EH (cell line): Measurements from ENCODE around the gene LRRK1.

ENCODE experiments used
- DNase-seq: peaks from one replicate; pipeline ENCODE4 v3.0.0-alpha.2; 2015; ENCODE audit warnings: low read depth

LRRK1 gene

DNA sequence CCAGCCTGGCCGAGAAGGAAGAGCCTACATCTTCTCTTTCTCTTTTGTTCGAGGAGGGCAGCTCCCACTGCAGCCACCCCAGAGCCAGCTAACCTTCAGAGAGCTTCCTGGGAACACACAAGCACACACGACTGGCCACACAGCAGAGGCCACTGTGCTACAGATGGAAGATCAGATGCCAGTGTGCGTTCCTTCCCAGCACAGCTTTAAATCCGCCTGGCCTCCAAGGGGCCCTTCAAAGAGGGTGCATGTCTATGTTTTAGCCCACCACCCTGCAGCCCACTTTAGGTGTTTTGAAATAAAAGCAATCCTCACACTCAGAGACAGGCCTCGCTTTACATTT, 27.2 kb upstream of the LRRK1 start:
- DNase-seq: no peak

DNA sequence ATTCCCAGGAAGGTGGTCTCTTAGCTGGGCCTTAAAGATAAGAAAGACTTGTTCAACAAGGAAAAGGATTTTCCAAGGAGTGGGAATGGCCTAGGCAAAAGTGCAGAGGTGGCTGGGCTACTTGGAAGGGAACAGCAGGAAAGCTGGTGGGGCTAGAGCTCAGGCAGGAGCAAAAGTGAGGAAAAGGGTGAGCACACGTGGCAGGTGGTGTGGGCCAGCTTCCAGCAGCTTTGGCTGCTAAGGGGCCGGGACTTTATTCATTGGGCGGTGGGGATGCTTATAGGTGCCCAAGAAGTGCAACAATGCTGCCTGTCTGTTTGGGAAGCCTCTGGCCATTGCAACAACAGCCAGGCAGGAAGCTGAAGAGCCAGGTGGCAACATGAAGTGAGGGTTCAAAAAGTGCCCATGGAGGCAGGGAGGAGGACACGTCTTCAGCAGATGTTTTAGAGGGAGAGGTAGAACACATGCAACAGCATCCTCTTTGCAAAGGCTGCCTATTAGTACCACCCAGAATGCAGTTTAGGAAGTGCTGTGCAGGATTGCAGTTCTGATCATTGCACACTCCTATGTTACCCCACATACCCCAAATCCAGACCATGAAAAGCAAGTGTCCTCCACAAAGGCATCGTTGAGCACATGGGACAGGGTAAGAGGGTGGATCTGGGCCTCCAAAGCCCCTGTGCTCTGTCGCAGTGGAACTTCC, 25.7 kb upstream of the LRRK1 start:
- no peak for DNase-seq

DNA sequence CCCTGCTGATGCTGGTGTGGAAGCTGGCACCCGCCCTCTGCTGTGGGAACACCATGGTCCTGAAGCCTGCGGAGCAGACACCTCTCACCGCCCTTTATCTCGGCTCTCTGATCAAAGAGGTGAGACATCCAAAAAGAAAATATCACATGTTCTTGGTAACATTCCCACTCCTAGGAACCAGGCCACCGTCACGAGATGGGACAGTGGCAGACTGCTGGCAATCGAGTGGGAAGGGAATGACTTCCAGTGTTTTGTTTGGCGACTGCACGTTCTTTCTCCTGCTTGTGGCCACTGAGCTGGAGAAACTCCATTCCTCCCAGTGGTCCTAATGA, 25.2 kb upstream of the LRRK1 start:
- DNase-seq: no peak

DNA sequence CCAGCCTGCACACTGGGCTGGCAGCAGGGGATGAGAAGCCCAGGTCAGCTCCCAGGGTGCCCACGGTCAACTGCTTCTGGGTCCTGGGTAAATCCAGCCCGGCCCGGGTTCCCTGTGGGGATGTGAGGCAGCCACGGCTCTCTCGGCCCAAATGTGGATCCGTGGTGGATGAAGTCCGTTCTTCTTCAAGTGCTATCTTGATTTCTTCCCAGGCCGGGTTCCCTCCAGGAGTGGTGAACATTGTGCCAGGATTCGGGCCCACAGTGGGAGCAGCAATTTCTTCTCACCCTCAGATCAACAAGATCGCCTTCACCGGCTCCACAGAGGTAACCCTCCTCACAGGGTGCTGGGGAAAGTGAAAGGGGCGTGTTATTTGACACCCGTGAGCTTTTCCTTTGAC, 23.4 kb upstream of the LRRK1 start:
- DNase-seq: no peak

DNA sequence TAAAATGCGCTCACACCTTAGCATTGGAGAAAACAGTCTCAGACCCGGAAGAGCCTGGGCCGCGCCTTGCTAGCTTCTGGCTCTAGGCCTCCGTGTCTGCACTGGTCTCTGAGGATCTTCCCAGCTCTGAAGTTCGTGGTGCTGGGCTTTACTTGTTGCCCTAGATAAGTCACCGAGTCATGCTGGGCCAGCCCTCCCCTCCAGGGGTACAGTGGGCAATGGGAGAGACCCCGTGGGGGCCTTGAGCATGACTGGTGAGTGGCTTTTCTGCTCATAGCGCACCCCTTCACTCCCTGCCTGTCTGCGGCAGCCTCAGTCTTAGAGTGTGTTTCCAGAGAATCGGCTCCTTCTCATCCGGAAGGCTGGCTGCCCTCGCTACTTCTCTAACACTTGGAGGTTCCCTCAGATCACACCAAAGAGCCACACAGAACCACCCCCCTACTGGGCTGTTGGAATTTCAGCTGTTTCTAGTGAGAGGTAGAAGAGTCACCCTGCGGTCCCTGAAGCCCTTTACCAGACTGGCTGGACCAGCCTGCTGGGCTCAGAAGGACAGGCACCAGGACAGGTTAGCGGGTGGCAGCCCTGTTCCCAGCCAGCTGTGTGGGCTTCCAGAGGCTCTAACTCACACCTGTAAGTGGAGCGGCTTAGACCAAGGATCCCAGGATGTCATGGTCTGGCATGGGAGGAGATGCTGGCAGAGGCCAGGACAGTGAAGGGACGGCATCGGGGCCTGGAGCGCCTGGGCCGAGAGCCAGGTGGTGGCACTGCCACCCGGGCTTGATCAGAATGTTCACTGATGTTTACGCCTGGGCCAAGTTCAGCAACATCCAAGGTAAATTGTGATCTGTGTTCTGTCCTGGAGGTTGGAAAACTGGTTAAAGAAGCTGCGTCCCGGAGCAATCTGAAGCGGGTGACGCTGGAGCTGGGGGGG, 21.7 kb upstream of the LRRK1 start:
- no peak for DNase-seq

DNA sequence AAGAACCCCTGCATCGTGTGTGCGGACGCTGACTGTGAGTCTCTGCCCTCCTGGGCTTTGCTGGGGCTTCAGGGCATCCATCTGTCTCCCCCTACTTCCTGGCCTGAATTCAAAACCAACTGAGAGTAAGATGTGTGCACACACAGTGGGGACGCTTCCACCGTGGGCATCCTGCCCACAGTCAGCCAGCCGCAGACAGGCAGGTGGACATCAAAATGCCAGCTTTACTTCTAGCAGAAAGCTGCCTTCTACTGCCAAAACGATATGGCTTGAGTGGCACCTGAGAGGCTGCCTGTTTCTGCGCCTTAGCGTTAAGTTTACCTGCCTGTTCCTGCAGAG, 21.0 kb upstream of the LRRK1 start:
- no peak for DNase-seq

DNA sequence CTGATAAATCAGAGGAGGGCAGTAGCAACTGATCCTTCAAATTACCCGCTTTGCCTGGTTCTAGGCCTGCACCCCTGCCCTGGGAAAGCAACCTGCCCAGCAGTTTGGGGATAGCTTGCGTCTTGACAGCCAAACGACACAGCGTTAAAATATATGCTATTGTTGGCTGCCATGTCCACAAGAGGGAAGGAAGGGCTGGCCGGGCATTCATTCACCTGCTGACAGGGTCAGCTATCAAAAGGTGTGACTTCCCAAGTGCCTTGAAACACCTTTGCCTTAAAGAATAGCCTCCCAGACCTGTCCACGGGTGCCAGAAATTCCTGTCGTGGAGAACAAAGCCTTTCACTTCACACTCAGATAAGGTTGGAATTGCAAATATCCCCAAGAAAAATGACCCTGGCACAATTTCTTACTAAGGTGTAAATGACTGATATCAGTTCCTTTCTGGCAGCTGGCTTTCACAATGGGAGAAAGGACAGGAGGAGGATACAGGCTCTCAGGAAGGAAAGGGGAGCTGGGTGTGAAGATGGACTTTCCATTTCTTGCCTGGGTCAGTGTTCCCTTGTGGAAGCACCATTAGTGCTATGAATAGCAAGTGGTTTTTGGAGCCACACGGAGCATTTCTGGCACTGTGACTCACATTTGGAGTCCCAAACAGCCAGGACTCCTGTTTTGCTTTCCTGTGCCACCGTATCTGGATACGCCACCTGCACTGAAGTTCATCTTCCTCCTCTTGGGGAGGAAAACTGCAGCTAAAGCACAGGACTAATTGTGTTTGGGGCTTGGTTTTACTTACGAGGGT, 20.3 kb upstream of the LRRK1 start:
- DNase-seq: peak; percentile 32

DNA sequence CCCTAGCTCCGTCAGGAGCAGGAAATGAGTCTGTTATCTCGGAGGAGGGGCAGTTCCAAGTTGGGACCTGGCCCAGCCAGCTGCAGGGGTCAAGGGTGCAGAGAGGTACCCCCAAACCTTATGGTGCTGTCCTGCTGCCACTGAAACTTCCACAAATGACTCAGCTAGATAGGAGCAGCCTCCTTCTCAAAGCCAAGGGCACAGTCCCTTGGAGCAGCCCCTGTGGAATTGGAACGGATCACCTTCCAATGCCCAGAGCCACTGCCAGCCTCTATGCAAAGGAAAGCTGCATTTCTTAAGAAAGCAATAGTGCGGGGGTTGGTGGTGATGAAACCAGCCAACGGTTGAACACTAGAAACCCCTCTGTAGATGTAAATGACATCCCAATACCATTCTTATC, 19.6 kb upstream of the LRRK1 start:
- no peak for DNase-seq

DNA sequence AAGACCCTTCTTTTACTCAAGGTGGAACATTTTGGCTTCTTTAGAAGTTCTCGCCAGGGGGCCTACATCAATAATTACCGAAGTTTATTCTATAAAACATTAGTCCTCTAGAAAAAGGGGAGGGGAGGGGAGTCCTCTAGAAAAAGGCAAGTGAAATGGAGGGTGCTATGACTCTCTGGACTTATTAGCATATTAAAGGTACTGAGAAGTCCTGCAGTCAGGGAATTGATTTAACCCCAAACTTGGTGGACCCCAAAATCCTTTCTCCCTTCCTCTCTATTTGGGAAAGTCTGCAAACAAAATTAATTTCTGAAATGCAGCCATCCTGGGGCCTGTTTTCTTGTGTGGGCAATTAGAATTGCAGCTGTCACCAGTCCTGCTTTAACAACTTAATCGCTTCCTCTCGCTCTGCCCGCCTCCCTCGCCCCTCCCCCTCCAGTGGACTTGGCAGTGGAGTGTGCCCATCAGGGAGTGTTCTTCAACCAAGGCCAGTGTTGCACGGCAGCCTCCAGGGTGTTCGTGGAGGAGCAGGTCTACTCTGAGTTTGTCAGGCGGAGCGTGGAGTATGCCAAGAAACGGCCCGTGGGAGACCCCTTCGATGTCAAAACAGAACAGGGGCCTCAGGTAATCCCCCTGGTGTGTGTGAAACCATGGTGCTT, 18.9 kb upstream of the LRRK1 start:
- DNase-seq: no peak

DNA sequence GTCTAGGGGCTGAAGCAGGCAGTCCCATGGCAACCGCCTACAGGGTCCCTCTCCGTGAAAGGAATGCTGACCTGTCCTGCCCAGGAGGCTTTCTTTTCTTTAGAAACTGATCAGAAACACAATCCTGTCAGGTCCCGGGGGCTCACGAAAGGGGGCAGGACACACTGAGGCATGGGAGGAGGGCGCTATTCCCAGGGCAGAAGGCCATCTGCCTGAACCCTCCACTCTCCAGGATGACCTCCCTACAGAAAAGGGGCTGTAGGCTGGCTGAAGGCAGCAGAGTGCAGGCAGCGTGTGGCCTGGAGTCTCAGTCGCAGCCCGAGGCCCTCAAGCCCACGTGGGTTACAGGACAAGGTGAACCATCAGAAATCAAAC, 18.4 kb upstream of the LRRK1 start:
- DNase-seq: no peak

DNA sequence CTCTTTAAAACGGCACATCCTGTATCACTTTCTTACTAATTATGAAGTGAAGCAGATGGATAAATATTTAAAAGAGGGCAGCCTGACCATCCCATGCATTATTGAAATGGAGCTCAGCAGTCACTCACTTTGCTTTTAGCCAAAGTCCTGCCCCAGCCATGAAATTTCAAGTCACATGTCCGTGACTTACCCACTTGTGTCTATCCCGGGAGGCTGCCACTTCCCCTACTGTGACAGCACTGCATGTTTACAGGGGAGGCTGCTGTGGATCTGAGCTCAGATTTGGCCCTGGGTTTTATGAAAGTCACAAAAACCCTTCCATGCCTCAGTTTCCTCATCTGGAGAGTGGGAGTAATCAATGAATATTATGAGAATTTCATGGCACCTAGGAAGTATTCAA, 17.9 kb upstream of the LRRK1 start:
- no peak for DNase-seq

DNA sequence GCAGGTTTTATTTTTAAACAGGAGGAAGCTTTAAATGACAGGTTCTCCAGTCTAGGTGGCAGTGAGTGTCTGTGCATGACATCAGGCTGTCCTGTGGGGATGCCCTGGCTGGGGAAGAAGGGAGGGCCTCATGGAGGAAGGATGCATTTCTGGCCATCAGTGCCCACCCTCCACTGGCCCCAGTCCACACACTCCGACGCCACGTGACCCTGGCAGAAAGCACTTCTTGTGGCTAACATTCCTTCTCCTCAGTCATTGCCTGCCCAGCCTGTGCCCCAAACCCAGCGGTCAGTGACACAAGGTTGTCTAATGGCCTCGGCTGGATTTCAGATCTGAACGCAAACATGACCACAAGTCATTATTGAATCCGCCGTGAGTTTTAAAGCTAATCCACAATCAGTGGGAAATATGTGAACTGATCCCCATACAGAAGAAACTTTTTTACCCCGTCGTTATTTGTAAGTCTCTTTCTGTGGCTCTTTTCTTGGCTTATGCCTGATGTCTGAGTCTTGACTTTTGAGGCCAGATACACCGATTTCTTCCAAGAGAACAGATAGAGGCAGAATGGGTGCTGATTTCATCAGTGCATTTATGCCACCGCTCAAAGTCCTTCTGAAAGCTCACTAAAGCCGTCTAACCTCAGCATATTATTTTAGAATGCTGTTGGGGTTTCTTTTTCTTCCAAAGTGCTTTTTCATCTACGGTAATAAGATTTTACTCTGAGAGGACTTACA, 17.3 kb upstream of the LRRK1 start:
- peak; percentile 56 for DNase-seq

DNA sequence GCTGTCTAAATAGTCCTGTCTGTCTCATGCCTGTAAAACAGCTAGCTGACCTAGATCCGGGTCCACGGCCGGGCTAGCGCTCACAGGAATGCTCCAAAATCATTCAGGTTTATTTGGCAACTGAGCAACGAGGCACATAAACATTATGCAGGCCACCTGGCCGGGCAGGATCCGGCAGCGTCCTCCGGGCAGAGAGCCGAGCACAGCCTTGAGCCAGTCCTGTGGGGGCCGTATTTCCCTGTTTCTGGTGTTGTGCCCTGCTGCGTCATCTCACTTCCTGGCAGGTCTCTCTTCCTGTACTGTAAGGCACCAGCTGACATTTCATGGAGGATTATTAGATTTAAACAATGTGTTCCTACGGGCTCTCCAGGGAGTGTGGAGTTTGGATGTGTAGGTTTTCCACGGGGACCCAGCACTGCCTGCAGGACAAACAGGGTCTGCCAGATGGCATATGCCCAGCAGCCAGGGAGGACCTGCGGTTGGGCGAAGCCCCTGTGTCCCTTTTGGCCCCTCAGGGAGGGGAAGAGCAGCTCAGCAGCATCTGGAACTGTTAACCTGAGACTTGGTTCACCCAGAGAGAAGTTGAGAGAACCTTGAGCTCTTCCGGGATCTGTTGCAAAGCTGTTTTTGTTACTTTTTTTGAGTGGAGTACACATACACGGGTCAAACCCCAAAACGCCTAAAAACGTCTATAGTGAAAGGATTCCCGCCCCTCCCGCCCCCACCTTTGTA, 16.6 kb upstream of the LRRK1 start:
- peak; percentile 84 for DNase-seq

DNA sequence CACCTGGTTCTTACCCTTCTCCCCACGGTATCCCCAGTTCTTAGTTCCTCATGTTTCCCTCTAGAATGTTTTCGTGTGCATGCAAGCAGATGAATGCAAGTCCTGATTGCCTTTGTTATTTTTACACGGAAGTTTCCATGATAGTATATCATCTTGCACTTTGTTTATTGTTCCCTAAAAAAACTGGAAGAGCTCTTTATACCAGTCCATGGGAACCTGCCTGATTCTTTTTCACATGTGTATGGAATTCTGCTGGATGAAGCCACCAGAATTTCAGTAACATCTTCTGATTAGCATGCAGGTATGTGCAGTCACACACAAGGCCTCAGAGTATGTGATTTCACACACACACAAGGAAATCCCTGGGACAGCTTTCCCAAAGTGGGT, 16.0 kb upstream of the LRRK1 start:
- no peak for DNase-seq

DNA sequence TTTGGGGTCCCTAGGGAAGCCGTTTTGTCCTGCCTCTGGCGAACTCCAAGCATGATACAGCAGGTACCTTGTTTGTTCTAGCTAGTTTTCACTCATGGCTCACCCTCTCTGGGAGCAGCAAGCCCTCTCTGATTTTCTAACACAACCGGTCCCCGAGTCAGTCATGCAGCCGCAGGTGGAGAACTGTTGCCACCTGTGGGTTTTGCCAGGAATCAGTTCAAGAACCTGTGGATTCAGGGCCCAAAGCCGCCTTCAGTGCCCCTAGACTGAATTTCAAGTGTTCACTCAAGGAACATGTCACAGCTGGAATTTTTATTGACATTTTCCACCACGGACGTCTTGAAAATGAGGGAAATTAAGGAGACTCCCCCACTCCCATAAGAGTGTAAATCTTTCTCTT, 13.3 kb upstream of the LRRK1 start:
- no peak for DNase-seq

DNA sequence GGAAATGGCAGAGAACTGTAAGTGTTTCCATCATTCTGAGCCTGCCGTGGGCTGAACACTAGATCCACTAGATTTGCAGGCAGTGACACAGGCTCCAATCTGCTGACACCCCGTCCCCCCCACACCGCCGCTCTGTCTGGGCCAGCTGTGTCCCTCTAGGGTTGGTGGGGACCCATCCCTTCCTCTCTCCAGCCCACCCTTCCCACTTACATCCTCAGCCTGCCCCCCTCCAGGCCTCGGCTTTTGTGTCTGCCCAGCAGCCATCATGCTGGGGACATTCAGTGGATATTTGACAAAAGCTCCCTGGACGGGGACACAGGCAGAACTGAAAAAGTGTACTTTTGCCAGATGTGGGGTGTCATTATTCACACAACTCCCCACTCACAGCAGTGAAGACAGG, 10.7 kb upstream of the LRRK1 start:
- DNase-seq: no peak

DNA sequence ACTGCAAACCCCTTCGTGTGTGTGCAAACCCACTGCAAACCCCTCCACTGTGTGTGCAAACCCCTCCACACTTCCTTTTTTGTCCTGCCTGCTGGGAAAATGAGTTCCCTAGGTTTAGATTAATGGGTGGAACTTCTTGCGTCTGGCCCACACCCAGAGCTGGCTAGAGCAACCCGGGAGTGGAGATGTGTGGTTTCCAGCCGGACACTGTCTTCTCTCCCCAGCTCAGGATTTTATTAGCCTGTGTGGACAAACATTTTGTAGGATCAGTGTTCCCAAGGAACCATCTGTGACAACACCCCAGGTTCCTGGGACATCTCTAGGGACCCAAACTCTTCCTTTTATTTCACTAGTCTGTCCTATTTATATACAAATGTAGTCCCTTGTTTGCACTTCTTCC, 9.6 kb upstream of the LRRK1 start:
- DNase-seq: no peak

DNA sequence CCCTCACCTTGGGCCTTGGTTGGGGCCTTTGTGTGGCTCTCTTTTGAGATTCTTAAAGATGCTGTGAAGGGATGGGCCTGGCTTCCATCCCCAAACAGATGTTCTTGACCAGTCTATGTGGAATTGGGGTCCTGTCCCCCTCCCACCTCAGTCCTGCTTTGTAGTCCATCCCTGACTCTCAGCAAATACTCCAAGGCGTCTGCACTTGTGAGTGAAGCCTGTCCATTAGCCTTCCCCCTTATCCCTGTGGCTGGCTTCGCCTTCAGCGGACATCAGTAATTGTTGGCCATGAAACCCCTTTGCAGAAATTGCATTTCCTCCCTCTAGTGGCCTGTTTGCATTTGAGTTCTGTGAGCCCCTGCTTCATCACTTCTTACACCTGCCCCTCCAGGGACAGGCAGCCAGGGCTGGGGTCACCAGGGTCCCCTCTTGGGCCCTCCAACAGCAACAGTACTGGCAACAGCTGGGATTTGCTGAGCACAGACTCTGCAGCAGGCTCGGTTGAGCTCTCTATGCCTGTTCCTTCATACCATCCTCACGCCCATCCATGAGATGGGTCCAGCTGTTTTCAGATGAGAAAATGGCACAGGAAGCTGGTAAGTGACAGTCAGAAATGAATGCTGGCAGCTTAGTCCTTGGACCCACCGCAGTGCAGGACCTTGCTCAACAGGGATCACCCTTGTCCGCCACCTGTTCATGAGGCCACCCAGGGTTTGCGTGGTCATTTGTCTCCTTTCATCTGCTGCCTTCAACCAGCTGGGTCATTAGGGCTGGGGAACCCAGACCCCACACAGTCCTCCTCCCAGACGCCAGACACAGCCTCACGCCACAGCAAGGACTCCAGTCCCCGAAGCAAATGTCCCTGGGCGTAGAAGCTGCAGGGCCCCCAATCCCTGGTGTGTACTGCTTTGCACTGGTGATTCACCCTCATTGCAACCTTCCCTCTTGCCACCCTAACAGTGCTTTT, 8.9 kb upstream of the LRRK1 start:
- DNase-seq: no peak

DNA sequence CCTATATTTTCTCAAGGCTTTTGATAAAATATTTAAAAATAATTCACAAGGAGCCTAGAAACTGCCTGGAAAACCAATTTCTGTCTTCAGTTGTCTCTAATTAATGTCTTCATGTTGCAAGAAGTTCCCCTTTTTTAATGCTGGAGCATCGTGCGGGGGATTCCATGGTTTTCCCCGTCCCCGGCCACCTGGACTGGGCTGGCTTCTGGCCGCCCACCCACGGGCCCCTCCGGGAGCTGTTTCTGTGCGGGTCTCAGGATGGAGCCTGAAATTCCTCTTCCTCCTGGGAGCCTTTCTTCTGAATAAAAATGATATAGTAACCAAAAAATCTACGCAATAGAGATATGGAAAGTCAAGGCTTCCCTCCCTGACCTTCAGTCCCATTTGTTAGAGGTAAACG, 8.1 kb upstream of the LRRK1 start:
- DNase-seq: no peak

DNA sequence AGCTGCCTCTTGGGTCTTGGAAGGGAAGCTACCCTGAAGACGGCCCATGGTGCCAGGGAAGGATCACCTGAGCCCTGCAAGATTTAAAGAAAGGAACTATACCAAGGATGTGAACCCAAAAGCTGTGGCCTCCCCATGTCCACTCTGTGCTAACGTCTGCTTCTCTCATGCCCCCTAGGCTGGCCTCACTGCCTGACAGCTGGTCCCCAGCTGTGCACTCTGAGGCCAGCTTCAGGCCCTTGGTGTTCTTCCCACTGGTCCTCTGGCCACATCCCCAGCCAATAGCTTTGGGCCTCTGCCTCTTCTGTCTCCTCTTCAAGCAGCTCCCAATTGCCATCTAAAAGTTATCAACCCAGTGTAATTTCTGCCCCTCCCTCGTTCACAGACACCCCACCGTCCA, 5.2 kb upstream of the LRRK1 start:
- no peak for DNase-seq
